Measurements from ENCODE around the gene ZFYVE27.

ZFYVE27 gene

GRCh38 chr10:97801422-97801821 lies 64.5 kb downstream of the ZFYVE27 start:
- H4K8ac ChIP-seq (ENCODE audit: low read depth, low read length): no peak overlapping the region
- peaks cover 0 to 5% of the 10 kb centered on the region in 2 donors for H3K4me1 ChIP-seq (ENCODE audit: control insufficient read depth in 2 of 2, insufficient read depth in 1 of 2, low read depth in 1 of 2, low read length in 2 of 2)
- no peak overlapping the region for H3K27ac ChIP-seq (replicated peaks; ENCODE audit: low read length)
- H2BK15ac ChIP-seq (ENCODE audit: low read length): no peak overlapping the region
- no peaks in the 10 kb centered on the region for H3K79me1 ChIP-seq (ENCODE audit: low read depth, low read length)
- no peak overlapping the region for H3K4ac ChIP-seq (ENCODE audit: low read length)
- no peak overlapping the region for H2BK120ac ChIP-seq (ENCODE audit: low read depth, low read length)
- no peak overlapping the region for H2BK12ac ChIP-seq (ENCODE audit: low read length)
- H3K9me3 ChIP-seq (replicated peaks in 1 of 2; ENCODE audit: control insufficient read depth in 2 of 2, insufficient read depth in 1 of 2, low read depth in 1 of 2, low read length in 2 of 2): peaks cover 2 to 7% of the 10 kb centered on the region in 2 donors
- no CpG with 5 or more reads among the region's 5 CpGs for WGBS, 2 donors (ENCODE audit: extremely low coverage in 2 of 2, insufficient read length in 2 of 2, insufficient replicate concordance in 1 of 2)
- H3K18ac ChIP-seq (ENCODE audit: low read length): no peak overlapping the region
- no peak overlapping the region for H2AK5ac ChIP-seq (ENCODE audit: low read depth, low read length)
- H3K9ac ChIP-seq (ENCODE audit: low read depth, low read length, poor library complexity): peak overlapping the region; percentile 26
- peaks cover 0 to 19% (median 0%) of the 10 kb centered on the region in 3 experiments for H3K27me3 ChIP-seq (ENCODE audit: control insufficient read depth in 3 of 3, insufficient read depth in 3 of 3, low read depth in 1 of 3, low read length in 3 of 3)
- no peak for DNase-seq (ENCODE audit: low spot score)
- H3K23ac ChIP-seq (ENCODE audit: low read depth, low read length, poor library complexity): no peak overlapping the region
- no peak overlapping the region for H4K91ac ChIP-seq (ENCODE audit: low read depth, low read length, poor library complexity)
- no peak overlapping the region for H2BK5ac ChIP-seq (ENCODE audit: low read length)
- H3K4me3 ChIP-seq (ENCODE audit: low read length in 2 of 2): peak overlapping the region in 1 of 2 donors; percentile 7
- H3K14ac ChIP-seq (ENCODE audit: low read length): no peak overlapping the region
- H2AFZ ChIP-seq (ENCODE audit: low read length): no peak overlapping the region
- H3K4me2 ChIP-seq (ENCODE audit: insufficient read depth, low read length, poor library complexity, severe bottlenecking): no peak overlapping the region
- H3K36me3 ChIP-seq (replicated peaks in 1 of 2; ENCODE audit: control insufficient read depth in 2 of 2, insufficient read depth in 2 of 2, low read length in 2 of 2): no peaks in the 10 kb centered on the region

GRCh38 chr10:97805096-97805884 lies 68.4 kb downstream of the ZFYVE27 start:
- Histone ChIP-seq H3K4me1 (ENCODE audit: control insufficient read depth in 2 of 2, insufficient read depth in 1 of 2, low read depth in 1 of 2, low read length in 2 of 2) (peaks cover 0 to 5% of the 10 kb centered on the region in 2 donors), H3K4me3 (ENCODE audit: low read length in 2 of 2) (no peak overlapping the region), H3K9me3 (replicated peaks in 1 of 2; ENCODE audit: control insufficient read depth in 2 of 2, insufficient read depth in 1 of 2, low read depth in 1 of 2, low read length in 2 of 2) (no peaks in the 10 kb centered on the region), H4K91ac (ENCODE audit: low read depth, low read length, poor library complexity) (no peak overlapping the region), H4K8ac (ENCODE audit: low read depth, low read length) (no peak overlapping the region), H3K79me1 (ENCODE audit: low read depth, low read length) (no peaks in the 10 kb centered on the region), H3K4ac (ENCODE audit: low read length) (no peak overlapping the region), H3K14ac (ENCODE audit: low read length) (no peak overlapping the region), H3K27me3 (ENCODE audit: control insufficient read depth in 3 of 3, insufficient read depth in 3 of 3, low read depth in 1 of 3, low read length in 3 of 3) (peaks cover 0 to 32% (median 0%) of the 10 kb centered on the region in 3 experiments), H3K36me3 (replicated peaks in 1 of 2; ENCODE audit: control insufficient read depth in 2 of 2, insufficient read depth in 2 of 2, low read length in 2 of 2) (no peaks in the 10 kb centered on the region), H3K4me2 (ENCODE audit: insufficient read depth, low read length, poor library complexity, severe bottlenecking) (no peak overlapping the region), H2BK5ac (ENCODE audit: low read length) (no peak overlapping the region), H3K23ac (ENCODE audit: low read depth, low read length, poor library complexity) (no peak overlapping the region), H2BK15ac (ENCODE audit: low read length) (no peak overlapping the region), H3K9ac (ENCODE audit: low read depth, low read length, poor library complexity) (no peak overlapping the region), H2BK12ac (ENCODE audit: low read length) (no peak overlapping the region), H3K27ac (replicated peaks; ENCODE audit: low read length) (no peak overlapping the region), H2AK5ac (ENCODE audit: low read depth, low read length) (no peak overlapping the region), H2BK120ac (ENCODE audit: low read depth, low read length) (no peak overlapping the region), H2AFZ (ENCODE audit: low read length) (no peak overlapping the region), H3K18ac (ENCODE audit: low read length) (no peak overlapping the region)
- WGBS, 2 donors (ENCODE audit: extremely low coverage in 2 of 2, insufficient read length in 2 of 2, insufficient replicate concordance in 1 of 2): no CpG with 5 or more reads among the region's 12 CpGs
- no peak for DNase-seq (ENCODE audit: low spot score)

- Histone ChIP-seq H3K36me3 (replicated peaks in 1 of 2; ENCODE audit: control insufficient read depth in 2 of 2, insufficient read depth in 2 of 2, low read length in 2 of 2) (no peaks in the 10 kb centered on the region), H2AFZ (ENCODE audit: low read length) (no peak overlapping the region), H3K79me1 (ENCODE audit: low read depth, low read length) (no peaks in the 10 kb centered on the region), H3K4ac (ENCODE audit: low read length) (no peak overlapping the region), H3K4me1 (ENCODE audit: control insufficient read depth in 2 of 2, insufficient read depth in 1 of 2, low read depth in 1 of 2, low read length in 2 of 2) (peaks cover 0 to 5% of the 10 kb centered on the region in 2 donors), H4K91ac (ENCODE audit: low read depth, low read length, poor library complexity) (no peak overlapping the region), H3K23ac (ENCODE audit: low read depth, low read length, poor library complexity) (no peak overlapping the region), H3K14ac (ENCODE audit: low read length) (no peak overlapping the region), H3K9ac (ENCODE audit: low read depth, low read length, poor library complexity) (no peak overlapping the region), H2BK15ac (ENCODE audit: low read length) (no peak overlapping the region), H3K4me3 (ENCODE audit: low read length in 2 of 2) (no peak overlapping the region), H3K9me3 (replicated peaks in 1 of 2; ENCODE audit: control insufficient read depth in 2 of 2, insufficient read depth in 1 of 2, low read depth in 1 of 2, low read length in 2 of 2) (no peaks in the 10 kb centered on the region), H3K18ac (ENCODE audit: low read length) (peak overlapping the region; percentile 22), H4K8ac (ENCODE audit: low read depth, low read length) (no peak overlapping the region), H3K27ac (replicated peaks; ENCODE audit: low read length) (no peak overlapping the region), H3K4me2 (ENCODE audit: insufficient read depth, low read length, poor library complexity, severe bottlenecking) (no peak overlapping the region), H2BK5ac (ENCODE audit: low read length) (no peak overlapping the region), H2AK5ac (ENCODE audit: low read depth, low read length) (no peak overlapping the region), H3K27me3 (ENCODE audit: control insufficient read depth in 3 of 3, insufficient read depth in 3 of 3, low read depth in 1 of 3, low read length in 3 of 3) (peaks cover 0 to 32% (median 0%) of the 10 kb centered on the region in 3 experiments), H2BK12ac (ENCODE audit: low read length) (no peak overlapping the region), H2BK120ac (ENCODE audit: low read depth, low read length) (no peak overlapping the region)
- no peak for DNase-seq (ENCODE audit: low spot score)
- no CpG with 5 or more reads among the region's 6 CpGs for WGBS, 2 donors (ENCODE audit: extremely low coverage in 2 of 2, insufficient read length in 2 of 2, insufficient replicate concordance in 1 of 2)
Observed at GRCh38 chr10:97805949-97806348, 69.0 kb downstream of the ZFYVE27 start.

GRCh38 chr10:97810446-97810845 lies 73.5 kb downstream of the ZFYVE27 start:
- Histone ChIP-seq H2BK5ac (ENCODE audit: low read length) (no peak overlapping the region), H2AFZ (ENCODE audit: low read length) (no peak overlapping the region), H3K4me3 (ENCODE audit: low read length in 2 of 2) (no peak overlapping the region), H3K14ac (ENCODE audit: low read length) (no peak overlapping the region), H3K9ac (ENCODE audit: low read depth, low read length, poor library complexity) (no peak overlapping the region), H2AK5ac (ENCODE audit: low read depth, low read length) (no peak overlapping the region), H2BK15ac (ENCODE audit: low read length) (no peak overlapping the region), H3K18ac (ENCODE audit: low read length) (no peak overlapping the region), H4K91ac (ENCODE audit: low read depth, low read length, poor library complexity) (no peak overlapping the region), H3K23ac (ENCODE audit: low read depth, low read length, poor library complexity) (no peak overlapping the region), H3K4me2 (ENCODE audit: insufficient read depth, low read length, poor library complexity, severe bottlenecking) (no peak overlapping the region), H4K8ac (ENCODE audit: low read depth, low read length) (no peak overlapping the region), H2BK12ac (ENCODE audit: low read length) (no peak overlapping the region), H2BK120ac (ENCODE audit: low read depth, low read length) (no peak overlapping the region), H3K27ac (replicated peaks; ENCODE audit: low read length) (no peak overlapping the region), H3K27me3 (ENCODE audit: control insufficient read depth in 3 of 3, insufficient read depth in 3 of 3, low read depth in 1 of 3, low read length in 3 of 3) (peaks cover 0 to 29% (median 0%) of the 10 kb centered on the region in 3 experiments), H3K79me1 (ENCODE audit: low read depth, low read length) (no peaks in the 10 kb centered on the region), H3K4ac (ENCODE audit: low read length) (no peak overlapping the region), H3K9me3 (replicated peaks in 1 of 2; ENCODE audit: control insufficient read depth in 2 of 2, insufficient read depth in 1 of 2, low read depth in 1 of 2, low read length in 2 of 2) (no peaks in the 10 kb centered on the region), H3K36me3 (replicated peaks in 1 of 2; ENCODE audit: control insufficient read depth in 2 of 2, insufficient read depth in 2 of 2, low read length in 2 of 2) (no peaks in the 10 kb centered on the region), H3K4me1 (ENCODE audit: control insufficient read depth in 2 of 2, insufficient read depth in 1 of 2, low read depth in 1 of 2, low read length in 2 of 2) (peaks cover 0 to 4% of the 10 kb centered on the region in 2 donors)
- no CpG with 5 or more reads among the region's 7 CpGs for WGBS, 2 donors (ENCODE audit: extremely low coverage in 2 of 2, insufficient read length in 2 of 2, insufficient replicate concordance in 1 of 2)
- DNase-seq (ENCODE audit: low spot score): no peak
